ENCODE measurements around the gene EEF2.

GRCh38 chr19:3961007-3961406 is 24.3 kb downstream of the EEF2 start:
- TF ChIP-seq CTCF (conservative IDR thresholded peaks at IDR 0.05) (no peak), EZH2 (IDR thresholded peaks at IDR 0.05; ENCODE audit: low read depth) (no peak)

Data from PC-9 (cell line).